GM23248 (cell line): Measurements from ENCODE around the gene LDB1. TPM values are rescaled to one million over a fixed set of nuclear protein-coding genes. Genes with fewer than 3 reads are reported as not detected.

Experiments
- DNase-seq: peaks from one replicate; pipeline ENCODE4 v3.0.0-alpha.2; 2015
- H2AFZ ChIP-seq: fragments of 200-600 bp; sonication (generic); 2 replicates; pipeline ENCODE4 v1.6.1; 2016; ENCODE audit warnings: antibody characterized with exemption
- H3F3A ChIP-seq: fragments of 200-600 bp; sonication (generic); 2 replicates; pipeline ENCODE4 v1.6.1; 2016; ENCODE audit warnings: mild to moderate bottlenecking, antibody characterized with exemption, mixed run types; ENCODE audit not compliant: insufficient read depth
- H3K27ac ChIP-seq: fragments of 200-600 bp; sonication (generic); 2 replicates; pipeline ENCODE4 v1.5.1; 2016; ENCODE audit warnings: mild to moderate bottlenecking
- H3K27me3 ChIP-seq: fragments of 200-600 bp; sonication (generic); replicated peaks from 2 replicates; pipeline ENCODE4 v1.6.1; 2016; ENCODE audit warnings: mild to moderate bottlenecking; ENCODE audit not compliant: insufficient read depth
- H3K36me3 ChIP-seq: fragments of 200-600 bp; sonication (generic); 2 replicates; pipeline ENCODE4 v1.6.1; 2016; ENCODE audit warnings: low read depth, mild to moderate bottlenecking
- H3K4me1 ChIP-seq: fragments of 200-600 bp; sonication (generic); 2 replicates; pipeline ENCODE4 v1.6.1; 2016; ENCODE audit warnings: mild to moderate bottlenecking; ENCODE audit not compliant: insufficient read depth
- H3K4me2 ChIP-seq: fragments of 200-600 bp; sonication (generic); one replicate; pipeline ENCODE4 v1.6.1; 2016; ENCODE audit warnings: mild to moderate bottlenecking; ENCODE audit not compliant: unreplicated experiment
- H3K4me3 ChIP-seq: fragments of 200-600 bp; sonication (generic); 2 replicates; pipeline ENCODE4 v1.5.1; 2016; ENCODE audit warnings: mild to moderate bottlenecking
- H3K79me2 ChIP-seq: fragments of 200-600 bp; sonication (generic); 2 replicates; pipeline ENCODE4 v1.6.1; 2016; ENCODE audit warnings: mild to moderate bottlenecking; ENCODE audit not compliant: insufficient read depth
- H3K9ac ChIP-seq: fragments of 200-600 bp; sonication (generic); 2 replicates; pipeline ENCODE4 v1.6.1; 2016; ENCODE audit warnings: mild to moderate bottlenecking
- H3K9me2 ChIP-seq: fragments of 200-600 bp; sonication (generic); 2 replicates; pipeline ENCODE4 v1.6.1; 2016; ENCODE audit warnings: mixed run types, mild to moderate bottlenecking, moderate library complexity; ENCODE audit not compliant: insufficient read depth
- H3K9me3 ChIP-seq: fragments of 200-600 bp; sonication (generic); one replicate; pipeline ENCODE4 v1.6.1; 2017; ENCODE audit warnings: low read depth
- H4K20me1 ChIP-seq: fragments of 200-600 bp; sonication (generic); 2 replicates; pipeline ENCODE4 v1.6.0; 2016; ENCODE audit not compliant: insufficient read depth
- EZH2 ChIP-seq: fragments of 200-600 bp; sonication (generic); IDR thresholded peaks from 2 replicates; pipeline ENCODE4 v1.6.1; 2018; ENCODE audit warnings: antibody characterized with exemption, mild to moderate bottlenecking; ENCODE audit not compliant: insufficient read depth, poor library complexity, severe bottlenecking
- EZH2phosphoT487 ChIP-seq: fragments of 200-600 bp; sonication (generic); IDR thresholded peaks from 2 replicates; pipeline ENCODE4 v1.6.1; 2018; ENCODE audit warnings: antibody characterized with exemption, moderate library complexity, mild to moderate bottlenecking, low read depth; ENCODE audit not compliant: insufficient read depth
- WGBS, 2 experiments: methylation state at CpG; one replicate each; pipeline ENCODE4 v1.1.6; 2015 to 2017; ENCODE audit warnings: low lambda C conversion rate in 2 of 2, low coverage in 1 of 2; ENCODE audit errors: missing lambda C conversion rate in 2 of 2; 5-methylcytosine and 5-hydroxymethylcytosine counted together
- in situ Hi-C: fragments of 300-500 bp; cut with MboI; formaldehyde crosslinking; loops from 2 replicates; pipeline ENCODE4 v1.15.0; 2020
- polyA plus RNA-seq: library from polyadenylated mRNA; unstranded; fragments of >200 nt; fragmentation: Nextera tagmentation; extraction: Ambion mirVana; gene quantifications from 2 replicates; pipeline ENCODE4 v1.2.1, GENCODE V29; 2016
- total RNA-seq: library from RNA; depleted of rRNA; stranded (reverse); fragments of >200 nt; shearing (Covaris generic); gene quantifications from 2 replicates; pipeline ENCODE4 v1.2.3, GENCODE V29; 2014

LDB1 gene
- total and polyA plus RNA-seq, 2 experiments from 2014 or later = 5.0 to 28.1 TPM

DNA sequence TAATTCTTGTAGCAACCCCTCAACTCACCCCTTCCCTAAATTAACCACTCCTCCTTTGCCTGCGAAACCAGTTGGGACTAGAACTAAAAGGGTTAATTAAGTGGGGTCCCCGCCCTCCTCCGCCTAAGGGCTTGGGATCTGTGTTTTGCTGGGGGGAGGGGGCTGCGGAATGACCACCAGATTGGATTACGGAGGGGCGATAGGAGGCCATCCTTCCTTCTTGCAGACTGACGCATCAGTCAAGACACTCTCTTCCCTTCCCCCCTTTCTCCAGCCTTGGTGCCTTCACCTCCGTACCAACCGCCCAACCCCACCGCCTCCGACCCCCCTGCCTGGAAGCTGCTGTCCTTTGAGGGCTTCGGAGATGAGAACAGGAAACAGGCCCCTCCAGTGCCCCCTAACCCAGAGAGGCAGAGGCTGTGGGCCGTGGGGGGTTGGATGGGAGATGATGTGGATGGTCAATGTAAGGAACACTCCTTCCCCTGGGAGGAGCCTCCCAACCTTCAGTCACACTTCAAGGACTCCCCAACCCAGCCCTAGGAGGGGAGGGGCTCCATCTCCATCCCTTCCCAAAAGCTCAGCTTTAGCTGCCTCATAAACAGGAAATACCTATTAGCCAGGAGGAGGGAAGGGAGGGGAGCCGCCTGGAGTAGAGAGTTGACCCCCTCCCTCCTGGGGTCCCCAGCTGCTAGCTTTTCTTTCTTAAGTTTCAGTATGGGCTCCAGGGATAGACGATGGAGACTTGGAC, 997 bp upstream of the LDB1 start:
- Histone ChIP-seq H3K79me2 (peaks cover 37% of the 10 kb centered on the region), H3K4me3 (peak overlapping the region; percentile 91), H3K27ac (peak overlapping the region; percentile 87), H3K4me2 (peak overlapping the region; percentile 84), H3K9me2 (no peaks in the 10 kb centered on the region), H3K36me3 (no peaks in the 10 kb centered on the region), H3K27me3 (no peaks in the 10 kb centered on the region), H3K9ac (peak overlapping the region; percentile 92), H3F3A (peaks cover 22% of the 10 kb centered on the region), H3K4me1 (peaks cover 39% of the 10 kb centered on the region), H4K20me1 (no peaks in the 10 kb centered on the region), H2AFZ (peak overlapping the region; percentile 79), H3K9me3 (no peaks in the 10 kb centered on the region)
- in situ Hi-C loops = no loop called here
- WGBS, 2 experiments = 5% methylated on average over 15 of the region's 15 CpGs
- no peak for TF ChIP-seq EZH2phosphoT487
- TF ChIP-seq EZH2 = no peak
- DNase-seq = peak; percentile 63

DNA sequence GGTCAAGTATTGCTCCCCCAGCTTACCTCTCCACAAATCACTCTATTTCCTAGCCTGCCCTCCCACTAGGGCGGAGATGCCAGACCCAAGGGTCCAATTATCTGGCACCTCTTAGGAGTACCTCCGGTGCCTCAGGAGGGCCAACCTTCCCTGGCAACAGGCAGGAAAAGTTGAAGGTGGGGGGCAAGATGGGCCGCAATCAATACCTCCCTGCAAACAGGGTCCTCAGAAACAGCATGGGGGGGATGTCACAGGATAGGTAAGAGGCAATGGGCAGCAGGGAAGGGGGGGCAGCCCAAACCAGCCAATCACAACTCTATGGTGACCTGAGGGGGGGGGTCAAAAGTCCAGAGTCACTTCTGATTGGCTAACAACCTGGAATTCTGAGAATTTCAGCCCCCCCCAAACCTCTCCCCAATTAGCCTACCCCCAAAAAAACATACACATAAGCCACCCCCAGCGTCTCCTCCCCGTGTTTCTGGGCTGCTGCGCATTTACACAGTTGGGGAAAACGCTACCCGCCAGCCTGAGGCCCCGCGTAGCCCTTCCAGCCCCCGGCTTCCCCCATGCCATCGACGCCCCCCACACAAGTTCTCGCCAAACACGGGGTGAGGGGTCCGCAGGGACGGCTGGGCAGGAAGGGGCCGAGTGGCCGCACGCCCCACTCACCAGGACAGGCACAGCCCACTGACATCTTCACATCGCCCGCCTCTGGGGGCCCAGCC, 589 bp downstream of the LDB1 start:
- peak; percentile 69 for DNase-seq
- H3K4me2 ChIP-seq = peak overlapping the region; percentile 98
- H4K20me1 ChIP-seq = no peaks in the 10 kb centered on the region
- in situ Hi-C loops = no loop called here
- peaks cover 50% of the 10 kb centered on the region for H3K4me1 ChIP-seq
- H3K9me3 ChIP-seq = no peaks in the 10 kb centered on the region
- H3K9me2 ChIP-seq = no peaks in the 10 kb centered on the region
- H2AFZ ChIP-seq = peak overlapping the region; percentile 70
- H3K9ac ChIP-seq = peak overlapping the region; percentile 92
- peak overlapping the region; percentile 87 for H3K27ac ChIP-seq
- H3F3A ChIP-seq = peaks cover 27% of the 10 kb centered on the region
- 0 to 2% methylated on average over 16 to 21 of the region's 22 CpGs for WGBS, 2 experiments
- no peaks in the 10 kb centered on the region for H3K36me3 ChIP-seq
- peak overlapping the region; percentile 91 for H3K4me3 ChIP-seq
- no peaks in the 10 kb centered on the region for H3K27me3 ChIP-seq
- H3K79me2 ChIP-seq = peaks cover 50% of the 10 kb centered on the region
- TF ChIP-seq EZH2 (no peak), EZH2phosphoT487 (no peak)

GRCh38 chr10:102118867-102119266, 1.3 kb downstream of the LDB1 start:
- peaks cover 50% of the 10 kb centered on the region for H3K4me1 ChIP-seq
- peak overlapping the region; percentile 98 for H3K4me2 ChIP-seq
- TF ChIP-seq EZH2 = no peak
- no peak for TF ChIP-seq EZH2phosphoT487
- no peaks in the 10 kb centered on the region for H3K36me3 ChIP-seq
- H3K9ac ChIP-seq = peak overlapping the region; percentile 92
- peak overlapping the region; percentile 87 for H3K27ac ChIP-seq
- in situ Hi-C loops = no loop called here
- peaks cover 27% of the 10 kb centered on the region for H3F3A ChIP-seq
- H3K79me2 ChIP-seq = peaks cover 55% of the 10 kb centered on the region
- H3K4me3 ChIP-seq = peak overlapping the region; percentile 91
- peak; percentile 53 for DNase-seq
- no peaks in the 10 kb centered on the region for H3K9me3 ChIP-seq
- 0 out of 2 replicates have a peak overlapping the region, but pooled peaks have one; percentile 70 for H2AFZ ChIP-seq
- 4 to 12% methylated on average over 6 of the region's 6 CpGs for WGBS, 2 experiments
- H3K27me3 ChIP-seq = no peaks in the 10 kb centered on the region
- no peaks in the 10 kb centered on the region for H4K20me1 ChIP-seq
- no peaks in the 10 kb centered on the region for H3K9me2 ChIP-seq

DNA sequence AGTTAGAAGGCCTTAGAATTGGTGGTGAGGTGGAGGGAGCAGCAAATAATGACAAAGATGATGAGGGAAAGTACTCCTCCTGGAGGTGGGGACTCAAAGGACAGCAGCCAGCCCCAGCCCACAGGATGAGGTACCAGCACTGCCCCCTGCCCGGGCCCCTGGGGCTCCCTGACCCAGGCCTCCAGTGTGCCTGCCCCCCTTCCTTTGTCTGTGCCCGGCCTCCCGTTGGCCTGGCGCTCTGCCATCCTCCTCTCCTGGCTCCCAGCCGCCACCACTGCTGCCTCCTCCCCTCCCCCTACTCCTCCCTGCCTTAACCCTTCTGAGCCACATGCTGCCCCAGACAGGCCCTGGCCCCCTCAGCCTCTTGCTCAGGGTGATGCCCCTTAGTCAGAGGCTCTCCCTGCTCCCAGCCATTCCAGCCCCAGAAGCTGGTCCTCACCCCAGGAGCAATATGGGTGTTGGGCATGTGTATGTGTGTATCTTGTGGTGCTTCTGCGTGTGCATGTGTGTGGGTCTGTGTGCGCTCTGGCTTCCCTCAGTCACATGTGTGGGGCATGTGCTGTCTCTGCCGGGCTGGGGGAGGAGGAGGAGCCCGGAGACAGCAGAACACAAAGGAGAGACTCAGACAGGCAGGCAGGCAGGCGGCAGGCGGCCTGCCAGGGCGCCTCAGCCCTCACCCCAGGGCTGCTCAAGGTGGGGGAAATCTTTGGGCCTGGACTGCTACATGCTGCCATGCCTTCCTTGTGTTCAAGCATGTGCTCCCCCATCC, 2.6 kb downstream of the LDB1 start:
- Histone ChIP-seq H3K79me2 (peaks cover 68% of the 10 kb centered on the region), H3K9me2 (no peaks in the 10 kb centered on the region), H3K4me1 (peaks cover 61% of the 10 kb centered on the region), H3K36me3 (no peaks in the 10 kb centered on the region), H3K27ac (peak overlapping the region; percentile 87), H3K9me3 (no peaks in the 10 kb centered on the region), H3K4me2 (peak overlapping the region; percentile 98), H4K20me1 (no peaks in the 10 kb centered on the region), H3K4me3 (peak overlapping the region; percentile 91), H3K9ac (peak overlapping the region; percentile 92), H3K27me3 (no peaks in the 10 kb centered on the region), H3F3A (peaks cover 27% of the 10 kb centered on the region), H2AFZ (no peak overlapping the region)
- 5 to 11% methylated on average over 8 to 12 of the region's 12 CpGs for WGBS, 2 experiments
- peak; percentile 76 for DNase-seq
- in situ Hi-C loops = no loop called here
- TF ChIP-seq EZH2phosphoT487 (no peak), EZH2 (no peak)
